HCT116 (cell line): ENCODE data around the gene SMIM28. TPM values are rescaled to one million over a fixed set of nuclear protein-coding genes. Genes with fewer than 3 reads are reported as not detected.

ENCODE experiments used
- ATAC-seq: fragments of 200-7000 bp; cut with Tn5 transposase; 2 replicates; pipeline ENCODE4 v1.9.1; 2020; ENCODE audit warnings: mild to moderate bottlenecking, moderate library complexity
- BruUV-seq: library from RNA; stranded (reverse); fragments of 400-500 nt; replicated peaks from 2 replicates; lab custom pipeline; 2021; lab: Mats Ljungman, UMichigan
- CTCF ChIA-PET: fragments of 300-600 bp; sonication (Branson Sonifier 250); formaldehyde crosslinking; loops from one replicate; lab custom pipeline; 2021; ENCODE audit warnings: antibody characterized with exemption; lab: Charles Lee
- POLR2A ChIA-PET: fragments of 300-600, 350-600 bp; sonication (Branson Sonifier 250); formaldehyde crosslinking; loops from one replicate; lab custom pipeline; 2021; ENCODE audit warnings: antibody characterized with exemption; lab: Charles Lee
- RAD21 ChIA-PET, 2 experiments: fragments of 300-600 bp; sonication (Branson Sonifier 250); formaldehyde crosslinking; loops; one replicate each; lab custom pipeline; 2023; ENCODE audit warnings: low total read pairs in 2 of 2; ENCODE audit not compliant: uncharacterized antibody in 2 of 2, unreplicated experiment in 2 of 2, low non-redundant PET in 1 of 2; lab: Charles Lee
- DNase-seq: peaks from one replicate; pipeline ENCODE4 v3.0.0-alpha.2; 2010; ENCODE audit warnings: low read depth, low spot score
- H2AFZ ChIP-seq: fragments of 200-600 bp; shearing (Covaris generic), sonication (generic); 2 replicates; pipeline ENCODE4 v1.6.1; 2017; ENCODE audit warnings: low read depth, mixed run types, mixed read lengths, antibody characterized with exemption, low read length; ENCODE audit not compliant: poor library complexity, severe bottlenecking
- H3K27ac ChIP-seq: 2 replicates; pipeline ENCODE4 v1.5.1; 2012; ENCODE audit warnings: low read depth, low read length
- H3K27me3 ChIP-seq: fragments of 200-600 bp; sonication (generic); 2 replicates; pipeline ENCODE4 v1.6.1; 2016; ENCODE audit warnings: mixed run types, low read length, mixed read lengths; ENCODE audit not compliant: insufficient read depth
- H3K36me3 ChIP-seq, 2 experiments: fragments of 200-500 bp in 1 of 2; fragments of 200-600 bp in 1 of 2; sonication (Bioruptor generic) in 1 of 2; sonication (generic) in 1 of 2; 2 replicates each; pipeline versions ENCODE4 v1.5.1 to v1.6.1; 2014 to 2016; ENCODE audit warnings: low read length in 2 of 2, inconsistent platforms in 1 of 2, mixed read lengths in 1 of 2, mixed run types in 1 of 2; ENCODE audit not compliant: insufficient read depth in 2 of 2, control insufficient read depth in 1 of 2
- H3K4me1 ChIP-seq, 2 experiments: fragments of 200-600 bp in 1 of 2; sonication (generic) in 1 of 2; 2 replicates each; pipeline versions ENCODE4 v1.5.1 to v1.6.1; 2012 to 2017; ENCODE audit warnings: low read length in 2 of 2, inconsistent platforms in 1 of 2, mild to moderate bottlenecking in 1 of 2, mixed read lengths in 1 of 2, mixed run types in 1 of 2, moderate library complexity in 1 of 2; ENCODE audit not compliant: insufficient read depth in 2 of 2, control insufficient read depth in 1 of 2
- H3K4me2 ChIP-seq: fragments of 200-600 bp; sonication (generic); 2 replicates; pipeline ENCODE4 v1.6.1; 2017; ENCODE audit warnings: mixed run types, low read length, mixed read lengths
- H3K4me3 ChIP-seq, 2 experiments: fragments of 200-600 bp in 1 of 2; sonication (generic) in 1 of 2; replicated peaks in 1 of 2; 2 replicates each; pipeline ENCODE4 v1.5.1; 2011 to 2016; ENCODE audit warnings: low read length in 2 of 2, control low read depth in 1 of 2, low read depth in 1 of 2, mild to moderate bottlenecking in 1 of 2, mixed read lengths in 1 of 2, mixed run types in 1 of 2
- H3K79me2 ChIP-seq: fragments of 200-600 bp; sonication (generic); 2 replicates; pipeline ENCODE4 v1.6.1; 2017; ENCODE audit warnings: mild to moderate bottlenecking, mixed run types, low read length, moderate library complexity, mixed read lengths; ENCODE audit not compliant: insufficient read depth
- H3K9ac ChIP-seq: fragments of 200-600 bp; sonication (generic); 2 replicates; pipeline ENCODE4 v1.6.1; 2016; ENCODE audit warnings: low read length, mixed read lengths
- H3K9me2 ChIP-seq: fragments of 200-600 bp; sonication (generic), shearing (Covaris generic); 2 replicates; pipeline ENCODE4 v1.6.1; 2017; ENCODE audit warnings: mixed run types, mild to moderate bottlenecking, moderate library complexity; ENCODE audit not compliant: insufficient read depth
- H3K9me3 ChIP-seq, 2 experiments: fragments of 200-500 bp in 1 of 2; fragments of 200-600 bp in 1 of 2; sonication (Bioruptor generic) in 1 of 2; sonication (generic) in 1 of 2; 2 replicates each; pipeline ENCODE4 v1.6.1; 2014 to 2017; ENCODE audit warnings: low read length in 2 of 2, mixed read lengths in 2 of 2, inconsistent platforms in 1 of 2, low read depth in 1 of 2, mild to moderate bottlenecking in 1 of 2, mixed run types in 1 of 2, moderate library complexity in 1 of 2; ENCODE audit not compliant: control insufficient read depth in 1 of 2, insufficient read depth in 1 of 2
- H4K20me1 ChIP-seq: fragments of 200-600 bp; sonication (generic), shearing (Covaris generic); 2 replicates; pipeline ENCODE4 v1.6.1; 2017; ENCODE audit warnings: mixed run types, mild to moderate bottlenecking, moderate library complexity; ENCODE audit not compliant: insufficient read depth
- CBX3 ChIP-seq: IDR thresholded peaks from 2 replicates; pipeline ENCODE4 v1.6.1; 2012; ENCODE audit warnings: low read depth
- CTCF ChIP-seq, 3 experiments: fragments of 200-600 bp in 1 of 3; sonication (generic) in 1 of 3; IDR thresholded peaks in 2 of 3; conservative IDR thresholded peaks in 1 of 3; 2 replicates each; pipeline ENCODE4 v1.5.1; 2012 to 2017; ENCODE audit warnings: low read depth in 2 of 3, low read length in 2 of 3, antibody characterized with exemption in 1 of 3, borderline replicate concordance in 1 of 3, control low read depth in 1 of 3, mild to moderate bottlenecking in 1 of 3, mixed read lengths in 1 of 3, mixed run types in 1 of 3, moderate library complexity in 1 of 3; ENCODE audit not compliant: insufficient read depth in 1 of 3
- EGR1 ChIP-seq: IDR thresholded peaks from 2 replicates; pipeline ENCODE4 v1.6.1; 2012; ENCODE audit warnings: low read depth
- FOSL1 ChIP-seq: IDR thresholded peaks from 2 replicates; pipeline ENCODE4 v1.6.1; 2012; ENCODE audit warnings: low read depth
- JUND ChIP-seq: IDR thresholded peaks from 2 replicates; pipeline ENCODE4 v1.6.1; 2012
- SRF ChIP-seq: IDR thresholded peaks from 2 replicates; pipeline ENCODE4 v1.6.1; 2012; ENCODE audit warnings: low read depth
- TCF7L2 ChIP-seq: IDR thresholded peaks from 2 replicates; pipeline ENCODE4 v1.7.0; 2011; ENCODE audit warnings: borderline replicate concordance, inconsistent platforms; ENCODE audit not compliant: insufficient read depth, insufficient read length; ENCODE audit errors: extremely low read depth
- ZBTB33 ChIP-seq: IDR thresholded peaks from 2 replicates; pipeline ENCODE4 v1.6.1; 2011; ENCODE audit warnings: mild to moderate bottlenecking, low read length, moderate library complexity; ENCODE audit not compliant: insufficient replicate concordance; ENCODE audit errors: extremely low read depth
- ZFX ChIP-seq: fragments of 450-650 bp; IDR thresholded peaks from 2 replicates; pipeline ENCODE4 v1.6.1; 2017
- intact Hi-C: fragments of 100-400 bp; cut with micrococcal nuclease; formaldehyde crosslinking; loops from 2 replicates; pipeline ENCODE4 v1.10.0; 2022
- total RNA-seq: library from RNA; stranded (reverse); gene quantifications from one replicate; pipeline ENCODE4 v1.2.1, GENCODE V29; 2021; ENCODE audit not compliant: unreplicated experiment

SMIM28 gene
- total RNA-seq, 1 experiment from 2014 or later = not detected

GRCh38 chr6:138387577-138388368 is 10.1 kb downstream of the SMIM28 start:
- TF ChIP-seq CTCF (IDR thresholded peaks at IDR 0.05 in 2 of 3, conservative IDR thresholded peaks at IDR 0.05 in 1 of 3; ENCODE audit: borderline replicate concordance in 1 of 3, insufficient read depth in 1 of 3, low read depth in 2 of 3, low read length in 2 of 3) (no peak), JUND (no peak), ZFX (no peak), CBX3 (no peak), FOSL1 (no peak), TCF7L2 (no peak), EGR1 (no peak), SRF (no peak), ZBTB33 (no peak)
- intact Hi-C loops = no loop called here
- DNase-seq = no peak
- Histone ChIP-seq H4K20me1 (no peaks in the 10 kb centered on the region), H3K9me3 (no peaks in the 10 kb centered on the region), H3K27me3 (no peaks in the 10 kb centered on the region), H3K9ac (no peak overlapping the region), H3K4me2 (no peak overlapping the region), H3K36me3 (no peaks in the 10 kb centered on the region), H3K4me1 (peaks cover 0 to 5% of the 10 kb centered on the region in 2 experiments; a peak in 1 of 4 replicates), H3K79me2 (no peaks in the 10 kb centered on the region), H3K9me2 (no peaks in the 10 kb centered on the region), H2AFZ (peak overlapping the region; percentile 45), H3K27ac (no peak overlapping the region), H3K4me3 (no peak overlapping the region)
- RAD21 ChIA-PET = no interaction called here
- no TSS peak for BruUV-seq
- ATAC-seq = no peak
- CTCF ChIA-PET = interaction anchor here (1.0 kb wide), 1 partner anchor 16 kb away, joined by 3 read pairs; the partner anchor contains the start of gene HEBP2
- POLR2A ChIA-PET = no interaction called here
